ENCODE data around the gene NOS1AP. TPM values are rescaled to one million over a fixed set of nuclear protein-coding genes. Genes with fewer than 3 reads are reported as not detected.

NOS1AP gene
- total RNA-seq, 1 donor from 2014 or later, result 4.5 TPM

GRCh38 chr1:162284206-162284955 is 214.9 kb downstream of the NOS1AP start:
- no peak for TF ChIP-seq CTCF (IDR thresholded peaks at IDR 0.05)

GRCh38 chr1:162285149-162285561 is 215.7 kb downstream of the NOS1AP start:
- Mint-ChIP-seq H3K9me3 (ENCODE audit: low read depth) (no peaks in the 10 kb centered on the region), H3K4me3 (ENCODE audit: unreplicated experiment) (no peak overlapping the region), H3K27ac (ENCODE audit: unreplicated experiment) (no peak overlapping the region), H3K4me1 (ENCODE audit: low read depth) (peaks cover 12% of the 10 kb centered on the region), H3K27me3 (ENCODE audit: low read depth) (no peaks in the 10 kb centered on the region), H3K36me3 (ENCODE audit: low read depth) (peaks cover 4% of the 10 kb centered on the region)
- DNase-seq (ENCODE audit: low spot score), result no peak
- TF ChIP-seq CTCF (IDR thresholded peaks at IDR 0.05), result no peak

More at GRCh38 chr1:162284206-162284955, 214.9 kb downstream of the NOS1AP start:
- no peak for DNase-seq (ENCODE audit: low spot score)
- Mint-ChIP-seq H3K27ac (ENCODE audit: unreplicated experiment) (no peak overlapping the region), H3K36me3 (ENCODE audit: low read depth) (peaks cover 4% of the 10 kb centered on the region), H3K4me1 (ENCODE audit: low read depth) (peaks cover 12% of the 10 kb centered on the region), H3K4me3 (ENCODE audit: unreplicated experiment) (no peak overlapping the region), H3K9me3 (ENCODE audit: low read depth) (no peaks in the 10 kb centered on the region), H3K27me3 (ENCODE audit: low read depth) (no peaks in the 10 kb centered on the region)

GRCh38 chr1:162291000-162291399 is 221.5 kb downstream of the NOS1AP start:
- TF ChIP-seq CTCF (IDR thresholded peaks at IDR 0.05), result no peak
- no peak overlapping the region for H3K4me3 Mint-ChIP-seq (ENCODE audit: unreplicated experiment)
- peaks cover 2% of the 10 kb centered on the region for H3K27me3 Mint-ChIP-seq (ENCODE audit: low read depth)
- H3K4me1 Mint-ChIP-seq (ENCODE audit: low read depth), result peaks cover 7% of the 10 kb centered on the region
- H3K36me3 Mint-ChIP-seq (ENCODE audit: low read depth), result peaks cover 8% of the 10 kb centered on the region
- H3K9me3 Mint-ChIP-seq (ENCODE audit: low read depth), result no peaks in the 10 kb centered on the region
- H3K27ac Mint-ChIP-seq (ENCODE audit: unreplicated experiment), result no peak overlapping the region
- no peak for DNase-seq (ENCODE audit: low spot score)

GRCh38 chr1:162292422-162292849 is 222.9 kb downstream of the NOS1AP start:
- Mint-ChIP-seq H3K9me3 (ENCODE audit: low read depth) (no peaks in the 10 kb centered on the region), H3K4me1 (ENCODE audit: low read depth) (peaks cover 7% of the 10 kb centered on the region), H3K36me3 (ENCODE audit: low read depth) (peaks cover 6% of the 10 kb centered on the region), H3K27me3 (ENCODE audit: low read depth) (peaks cover 2% of the 10 kb centered on the region), H3K27ac (ENCODE audit: unreplicated experiment) (no peak overlapping the region), H3K4me3 (ENCODE audit: unreplicated experiment) (no peak overlapping the region)
- no peak for DNase-seq (ENCODE audit: low spot score)
- no peak for TF ChIP-seq CTCF (IDR thresholded peaks at IDR 0.05)

GRCh38 chr1:162293073-162293692 is 223.7 kb downstream of the NOS1AP start:
- no peak overlapping the region for H3K27ac Mint-ChIP-seq (ENCODE audit: unreplicated experiment)
- no peak for DNase-seq (ENCODE audit: low spot score)

More at GRCh38 chr1:162293073-162293692, 223.7 kb downstream of the NOS1AP start:
- TF ChIP-seq CTCF (IDR thresholded peaks at IDR 0.05), result no peak
- peaks cover 7% of the 10 kb centered on the region for H3K4me1 Mint-ChIP-seq (ENCODE audit: low read depth)
- H3K9me3 Mint-ChIP-seq (ENCODE audit: low read depth), result no peaks in the 10 kb centered on the region
- H3K4me3 Mint-ChIP-seq (ENCODE audit: unreplicated experiment), result no peak overlapping the region
- peaks cover 6% of the 10 kb centered on the region for H3K36me3 Mint-ChIP-seq (ENCODE audit: low read depth)
- peaks cover 2% of the 10 kb centered on the region for H3K27me3 Mint-ChIP-seq (ENCODE audit: low read depth)
